Uterus (tissue), 4 donors: Measurements from ENCODE around the gene SSBP3. TPM values are rescaled to one million over a fixed set of nuclear protein-coding genes. Genes with fewer than 3 reads are reported as not detected.

Source experiments
- DNase-seq, 2 donors: peaks; one replicate each; pipeline ENCODE4 v3.0.0-alpha.2; 2019 to 2020
- H3K27ac ChIP-seq, 2 donors: fragments of 200-600 bp; sonication (generic); 1 replicate in 1 of 2; 2 replicates in 1 of 2; pipeline ENCODE4 v1.5.1; 2016 to 2018
- H3K27me3 ChIP-seq, 2 donors: fragments of 200-600 bp; sonication (generic); one replicate each; pipeline ENCODE4 v1.5.1; 2018 to 2019; ENCODE audit warnings: control low read depth in 1 of 2
- H3K36me3 ChIP-seq, 2 donors: fragments of 200-600 bp; sonication (generic); one replicate each; pipeline ENCODE4 v1.5.1; 2019; ENCODE audit warnings: control low read depth in 1 of 2
- H3K4me1 ChIP-seq, 2 donors: fragments of 200-600 bp; sonication (generic); one replicate each; pipeline ENCODE4 v1.5.1; 2018 to 2019; ENCODE audit warnings: control low read depth in 1 of 2
- H3K4me3 ChIP-seq, 2 donors: fragments of 200-600 bp; sonication (generic); 1 replicate in 1 of 2; 2 replicates in 1 of 2; pipeline ENCODE4 v1.5.1; 2018 to 2019; ENCODE audit warnings: mild to moderate bottlenecking in 1 of 2
- H3K9me3 ChIP-seq, 2 donors: fragments of 200-600 bp; sonication (generic); one replicate each; pipeline ENCODE4 v1.5.1; 2019; ENCODE audit warnings: control low read depth in 1 of 2
- POLR2A ChIP-seq, 2 donors: fragments of 450-650 bp; IDR thresholded peaks; one replicate each; pipeline ENCODE4 v1.6.1; 2016; ENCODE audit warnings: antibody characterized with exemption in 2 of 2, mild to moderate bottlenecking in 1 of 2, moderate library complexity in 1 of 2
- intact Hi-C: fragments of 100-400 bp; cut with DNase I; formaldehyde crosslinking; loops from one replicate; pipeline ENCODE4 v1.15.1; 2023; ENCODE audit warnings: low total_unique reads
- total RNA-seq, 4 donors: library from RNA; depleted of rRNA in 3 of 4; stranded (reverse); fragments of >200 nt in 3 of 4; gene quantifications; one replicate each; pipeline versions ENCODE4 v1.1.0 to v1.2.4, GENCODE V29; 2014 to 2023
- TF ChIP-seq, protein P1 (sequence below), 4 experiments: fragments of 200-600 bp in 2 of 4; fragments of 450-650 bp in 2 of 4; sonication (generic) in 2 of 4; IDR thresholded peaks; one replicate each; pipeline ENCODE4 v1.5.1; 2016 to 2019; ENCODE audit warnings: antibody characterized with exemption in 4 of 4, mild to moderate bottlenecking in 2 of 4, moderate library complexity in 1 of 4
- donor health status: DM: yes; HTN: yes; CAD: no.

The SSBP3 gene
- total RNA-seq, 4 donors from 2014 or later = 19.7 to 125 (median 31.4) TPM

GRCh38 chr1:54271341-54271740 lies 134.9 kb downstream of the SSBP3 start:
- Histone ChIP-seq H3K27ac (peak overlapping the region; percentile 85 to 95), H3K36me3 (no peaks in the 10 kb centered on the region), H3K9me3 (no peaks in the 10 kb centered on the region), H3K4me1 (peaks cover 26 to 29% of the 10 kb centered on the region in 2 donors), H3K27me3 (no peaks in the 10 kb centered on the region), H3K4me3 (no peak overlapping the region)
- no peak for TF ChIP-seq POLR2A (IDR thresholded peaks at IDR 0.05)
- TF ChIP-seq, protein P1, sequence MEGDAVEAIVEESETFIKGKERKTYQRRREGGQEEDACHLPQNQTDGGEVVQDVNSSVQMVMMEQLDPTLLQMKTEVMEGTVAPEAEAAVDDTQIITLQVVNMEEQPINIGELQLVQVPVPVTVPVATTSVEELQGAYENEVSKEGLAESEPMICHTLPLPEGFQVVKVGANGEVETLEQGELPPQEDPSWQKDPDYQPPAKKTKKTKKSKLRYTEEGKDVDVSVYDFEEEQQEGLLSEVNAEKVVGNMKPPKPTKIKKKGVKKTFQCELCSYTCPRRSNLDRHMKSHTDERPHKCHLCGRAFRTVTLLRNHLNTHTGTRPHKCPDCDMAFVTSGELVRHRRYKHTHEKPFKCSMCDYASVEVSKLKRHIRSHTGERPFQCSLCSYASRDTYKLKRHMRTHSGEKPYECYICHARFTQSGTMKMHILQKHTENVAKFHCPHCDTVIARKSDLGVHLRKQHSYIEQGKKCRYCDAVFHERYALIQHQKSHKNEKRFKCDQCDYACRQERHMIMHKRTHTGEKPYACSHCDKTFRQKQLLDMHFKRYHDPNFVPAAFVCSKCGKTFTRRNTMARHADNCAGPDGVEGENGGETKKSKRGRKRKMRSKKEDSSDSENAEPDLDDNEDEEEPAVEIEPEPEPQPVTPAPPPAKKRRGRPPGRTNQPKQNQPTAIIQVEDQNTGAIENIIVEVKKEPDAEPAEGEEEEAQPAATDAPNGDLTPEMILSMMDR (IDR thresholded peaks at IDR 0.05) = no peak
- intact Hi-C loops = loop anchor here (5.0 to 10.0 kb wide), 3 partner anchors 53 to 216 kb away; partner anchors contain the start of gene SSBP3
- no peak for DNase-seq

DNA sequence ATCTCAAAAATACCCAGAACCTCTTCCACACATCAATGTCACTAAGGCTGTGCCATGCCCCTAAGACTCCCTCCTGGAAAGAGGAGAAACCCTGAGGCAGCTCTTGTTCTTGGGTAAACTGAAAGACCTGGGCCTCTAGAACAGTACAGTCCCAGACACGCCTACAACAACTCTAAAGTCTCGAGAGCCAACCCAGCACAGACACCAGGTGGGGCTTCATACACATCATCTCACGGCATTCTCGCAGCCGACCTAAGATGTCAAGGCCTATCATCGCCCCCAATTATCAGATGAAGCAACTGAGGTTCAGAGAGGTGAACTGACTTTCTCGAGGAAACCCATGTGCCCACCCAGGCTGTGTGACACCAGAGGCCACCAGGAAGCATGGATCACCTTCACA lies 135.7 kb downstream of the SSBP3 start:
- DNase-seq = no peak
- peaks cover 19 to 21% of the 10 kb centered on the region in 2 donors for H3K4me1 ChIP-seq
- no peak for TF ChIP-seq POLR2A (IDR thresholded peaks at IDR 0.05)
- TF ChIP-seq, protein P1 (IDR thresholded peaks at IDR 0.05) = no peak
- H3K9me3 ChIP-seq = no peaks in the 10 kb centered on the region
- H3K36me3 ChIP-seq = no peaks in the 10 kb centered on the region
- peak overlapping the region in 1 of 2 donors; percentile 53 for H3K27ac ChIP-seq
- no peak overlapping the region for H3K4me3 ChIP-seq
- intact Hi-C loops = loop anchor here (5.0 to 10.0 kb wide), 3 partner anchors 54 to 217 kb away; partner anchors contain the start of gene SSBP3
- no peaks in the 10 kb centered on the region for H3K27me3 ChIP-seq

- Histone ChIP-seq H3K27ac (peak overlapping the region; percentile 37 to 53), H3K27me3 (no peaks in the 10 kb centered on the region), H3K36me3 (no peaks in the 10 kb centered on the region), H3K4me1 (peaks cover 4 to 8% of the 10 kb centered on the region in 2 donors), H3K9me3 (no peaks in the 10 kb centered on the region), H3K4me3 (no peak overlapping the region)
- TF ChIP-seq, protein P1 (IDR thresholded peaks at IDR 0.05) = no peak
- no peak for TF ChIP-seq POLR2A (IDR thresholded peaks at IDR 0.05)
- DNase-seq = no peak
- intact Hi-C loops = loop anchor here (10.0 kb wide), 1 partner anchor 144 kb away; no protein-coding TSS in a partner anchor
Measured at GRCh38 chr1:54268762-54269297, 137.4 kb downstream of the SSBP3 start.

DNA sequence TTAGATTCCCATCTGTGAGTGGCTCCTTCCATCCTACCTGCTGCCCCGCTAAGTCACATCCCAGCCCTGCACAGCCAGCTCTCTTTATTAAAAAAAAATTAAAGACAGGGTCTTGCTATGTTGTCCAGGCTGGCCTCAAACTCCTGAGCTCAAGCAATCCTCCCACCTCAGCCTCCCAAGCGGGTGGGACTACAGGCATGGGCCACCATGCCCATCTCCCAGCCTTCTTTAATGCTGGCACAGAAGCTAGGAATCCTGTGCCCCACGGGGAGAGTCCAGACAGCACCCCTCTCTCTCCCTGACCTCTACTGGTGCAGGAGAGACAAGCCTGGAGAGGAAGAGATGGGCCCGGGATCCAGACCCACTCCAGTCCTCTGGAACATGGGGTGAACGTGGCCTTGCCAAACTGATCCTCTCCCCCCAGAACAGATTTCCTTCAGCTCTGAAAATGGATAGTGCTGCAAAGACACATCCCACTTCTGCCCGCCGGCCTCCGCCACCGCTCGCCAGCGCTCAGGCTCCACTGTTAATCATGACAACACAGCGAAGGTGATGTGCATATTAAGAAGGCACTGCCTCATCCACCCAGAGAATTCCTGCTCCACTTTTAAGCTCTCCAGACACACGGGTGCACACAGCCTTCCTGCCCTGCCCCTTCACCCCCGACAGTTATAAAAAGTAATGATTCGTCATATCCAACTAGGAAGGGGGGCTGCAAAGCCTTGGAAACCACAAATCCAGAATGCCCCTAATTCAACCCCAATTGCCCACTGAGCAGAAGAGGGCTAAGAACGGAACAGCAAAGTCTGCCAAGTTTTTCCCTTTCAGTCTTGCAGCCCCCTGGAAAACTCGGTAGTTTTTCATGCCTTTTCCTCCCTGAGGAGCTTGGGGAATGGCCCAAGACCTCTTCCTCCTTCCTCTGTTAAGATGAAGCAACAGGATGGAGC lies 138.1 kb downstream of the SSBP3 start:
- Histone ChIP-seq H3K36me3 (no peaks in the 10 kb centered on the region), H3K4me3 (no peak overlapping the region), H3K27ac (peak overlapping the region; percentile 37 to 53), H3K9me3 (no peaks in the 10 kb centered on the region), H3K4me1 (peaks cover 3 to 8% of the 10 kb centered on the region in 2 donors), H3K27me3 (no peaks in the 10 kb centered on the region)
- no peak for DNase-seq
- TF ChIP-seq, protein P1 (IDR thresholded peaks at IDR 0.05) = no peak
- no peak for TF ChIP-seq POLR2A (IDR thresholded peaks at IDR 0.05)
- intact Hi-C loops = loop anchor here (10.0 kb wide), 1 partner anchor 143 kb away; no protein-coding TSS in a partner anchor
